HG02973 (cell line): Measurements from ENCODE around the gene KRTAP9-6.
"Not testable (repeated sequence)": the region's sequence is repeated elsewhere in the genome, so short reads cannot be mapped to it uniquely, and the experiment has no call there.

ENCODE experiments used
- ATAC-seq: cut with Tn5 transposase; IDR thresholded peaks from one replicate; pipeline ENCODE4 v1.9.1; 2021; ENCODE audit warnings: moderate library complexity; ENCODE audit not compliant: unreplicated experiment

The KRTAP9-6 gene

DNA sequence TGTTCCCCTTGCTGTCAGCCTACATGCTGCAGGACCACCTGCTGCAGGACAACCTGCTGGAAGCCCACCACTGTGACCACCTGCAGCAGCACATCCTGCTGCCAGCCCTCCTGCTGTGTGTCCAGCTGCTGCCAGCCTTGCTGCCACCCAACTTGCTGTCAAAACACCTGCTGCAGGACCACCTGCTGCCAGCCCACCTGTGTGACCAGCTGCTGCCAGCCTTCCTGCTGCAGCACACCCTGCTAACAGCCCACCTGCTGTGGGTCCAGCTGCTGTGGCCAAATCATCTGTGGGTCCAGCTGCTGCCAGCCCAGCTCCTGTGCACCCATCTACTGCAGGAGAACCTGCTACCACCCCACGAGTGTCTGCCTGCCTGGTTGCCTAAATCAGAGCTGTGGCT lies 6.1 kb downstream of the KRTAP9-6 start:
- not testable (repeated sequence) for ATAC-seq

DNA sequence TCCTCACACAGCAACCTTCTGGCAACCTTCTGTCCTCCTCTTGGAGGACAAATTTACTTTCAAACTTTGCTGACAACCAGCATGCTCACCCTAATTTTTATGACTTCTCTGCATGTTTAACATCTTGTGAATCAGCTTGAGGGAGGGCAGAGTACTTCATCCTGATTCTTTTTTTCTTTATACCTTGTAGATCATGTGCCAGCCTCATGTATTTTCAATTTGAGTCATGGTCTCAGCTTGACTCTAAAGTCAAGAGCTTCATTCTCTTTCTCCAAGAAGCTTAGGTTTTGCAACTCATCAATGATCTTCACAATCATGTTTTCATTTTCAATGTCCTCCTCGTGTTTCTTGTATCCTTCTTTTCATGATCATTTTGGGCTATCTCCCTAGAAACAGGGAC lies 6.7 kb downstream of the KRTAP9-6 start:
- no peak for ATAC-seq

DNA sequence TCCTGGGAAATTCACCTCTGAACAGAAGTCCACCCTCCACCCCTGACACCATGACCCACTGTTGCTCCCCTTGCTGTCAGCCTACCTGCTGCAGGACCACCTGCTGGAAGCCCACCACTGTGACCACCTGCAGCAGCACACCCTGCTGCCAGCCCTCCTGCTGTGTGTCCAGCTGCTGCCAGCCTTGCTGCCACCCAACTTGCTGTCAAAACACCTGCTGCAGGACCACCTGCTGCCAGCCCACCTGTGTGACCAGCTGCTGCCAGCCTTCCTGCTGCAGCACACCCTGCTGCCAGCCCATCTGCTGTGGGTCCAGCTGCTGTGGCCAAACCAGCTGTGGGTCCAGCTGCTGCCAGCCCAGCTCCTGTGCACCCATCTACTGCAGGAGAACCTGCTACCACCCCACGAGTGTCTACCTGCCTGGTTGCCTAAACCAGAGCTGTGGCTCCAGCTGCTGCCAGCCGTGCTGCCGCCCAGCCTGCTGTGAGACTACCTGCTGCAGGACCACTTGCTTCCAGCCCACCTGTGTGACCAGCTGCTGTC lies 10.5 kb downstream of the KRTAP9-6 start, which contains the start of gene KRTAP9-7:
KRTAP9-7 (plus strand) TSS at position 51 of the 543 bp plus-strand sequence; CDS start at position 51, 0 bp downstream.
- ATAC-seq: not testable (repeated sequence)

DNA sequence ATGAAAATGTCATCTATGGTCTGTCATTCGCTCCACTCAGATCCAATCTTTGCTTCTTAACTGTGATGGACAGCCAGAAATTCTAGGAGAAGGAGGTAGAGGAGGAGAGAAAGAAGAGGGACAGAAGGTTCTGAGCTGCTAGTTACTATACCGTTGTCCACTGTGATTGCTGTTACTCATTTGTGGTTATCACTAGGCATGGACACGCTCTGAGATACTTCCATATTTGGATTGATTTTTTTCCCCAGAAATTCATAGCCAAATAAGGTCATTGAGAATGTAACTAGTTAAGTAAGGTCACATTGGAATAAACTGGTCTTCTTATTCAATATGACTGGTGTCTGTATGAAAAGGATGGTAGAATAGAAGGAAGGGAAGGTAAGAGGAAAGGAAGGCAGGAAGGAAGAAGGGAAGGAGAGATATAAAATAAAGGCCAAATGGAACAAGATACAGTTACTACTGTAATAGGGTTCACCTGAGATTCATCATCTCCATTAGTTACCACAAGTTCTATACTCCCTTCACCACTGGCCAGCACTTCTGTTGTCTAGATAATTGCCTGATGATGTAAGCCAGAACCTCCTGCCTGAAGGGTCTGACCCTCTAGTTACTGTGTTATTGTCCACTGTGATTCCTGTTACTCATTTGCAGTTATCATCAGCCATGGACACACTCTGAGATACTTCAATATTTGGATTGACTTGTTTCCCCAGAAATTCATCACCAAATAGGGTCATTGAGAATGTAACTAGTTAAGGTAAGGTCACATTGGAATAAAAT lies 13.2 kb downstream of the KRTAP9-6 start:
- no peak for ATAC-seq

DNA sequence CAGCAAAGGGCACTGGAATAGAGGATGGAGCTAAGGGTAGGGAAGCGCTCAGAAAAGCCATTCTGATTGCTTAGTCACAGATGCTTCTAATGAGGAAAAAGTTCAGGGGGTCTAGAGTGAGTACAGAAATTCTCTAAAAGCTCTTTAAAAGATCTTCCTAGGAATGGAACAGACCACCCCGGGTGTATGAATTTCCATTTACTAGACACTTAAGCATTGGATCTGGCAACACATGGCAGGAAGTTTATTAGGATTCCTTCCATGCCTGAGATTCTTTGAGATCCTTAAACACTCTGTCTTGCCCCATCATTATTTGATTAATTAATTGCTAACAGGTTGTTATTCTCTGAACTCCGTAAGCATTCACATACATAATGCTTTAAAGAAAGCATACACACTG lies 18.9 kb downstream of the KRTAP9-6 start:
- no peak for ATAC-seq

DNA sequence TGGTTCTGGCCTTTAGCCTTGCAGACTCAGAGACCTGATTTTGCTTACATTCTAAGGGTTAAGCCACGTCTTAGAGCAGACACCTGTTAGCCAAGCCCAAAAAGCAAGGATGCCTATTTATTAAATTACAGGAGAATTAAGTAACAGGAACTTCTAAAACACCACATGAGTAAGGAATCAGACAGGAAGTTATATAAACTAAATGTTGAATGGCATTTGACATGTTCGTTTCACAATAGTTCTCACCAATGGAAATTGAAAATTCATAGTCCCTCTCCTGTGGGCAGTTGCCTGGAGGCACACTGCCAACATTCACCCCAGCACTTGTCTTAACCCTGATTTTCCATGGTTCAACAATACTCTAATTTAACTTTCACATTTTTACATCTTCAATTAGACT lies 19.4 kb downstream of the KRTAP9-6 start:
- ATAC-seq: no peak

DNA sequence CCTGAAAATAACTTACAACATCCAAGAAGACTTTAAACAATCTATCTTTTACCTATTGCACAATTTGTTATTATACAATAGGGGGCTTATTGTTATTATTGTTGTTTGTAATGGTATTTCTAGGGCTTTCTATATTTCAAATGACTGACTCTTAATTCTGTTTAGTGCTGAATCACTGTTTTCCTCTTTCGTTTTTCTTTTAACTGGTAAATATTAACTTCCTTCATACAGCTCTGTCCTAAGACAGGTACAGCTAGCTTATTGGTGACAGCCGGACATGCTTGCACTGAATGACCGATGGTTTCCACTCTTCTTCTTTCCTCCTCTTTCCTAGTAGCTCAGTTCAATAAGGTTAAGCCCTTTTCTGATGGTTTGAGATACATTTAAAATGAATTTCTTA lies 21.9 kb downstream of the KRTAP9-6 start:
- ATAC-seq: no peak

DNA sequence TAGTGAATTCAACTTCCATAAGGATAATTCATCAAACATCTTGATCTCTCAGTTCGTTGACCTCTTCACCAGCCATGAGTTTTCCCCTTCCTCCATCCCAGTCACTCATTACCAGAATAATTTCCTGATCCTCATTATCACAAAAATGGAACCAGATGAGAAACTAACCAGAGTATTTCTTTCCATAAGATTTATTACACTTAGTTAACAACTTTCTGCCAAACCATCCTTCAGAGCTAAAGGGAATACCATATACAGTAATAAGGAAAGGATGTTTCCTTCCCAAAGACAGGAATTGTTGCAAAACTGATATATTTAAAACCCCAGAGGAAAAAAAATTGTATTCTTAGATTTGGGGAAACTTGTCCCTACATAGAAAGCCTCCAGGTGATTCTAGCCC lies 28.8 kb downstream of the KRTAP9-6 start:
- no peak for ATAC-seq

DNA sequence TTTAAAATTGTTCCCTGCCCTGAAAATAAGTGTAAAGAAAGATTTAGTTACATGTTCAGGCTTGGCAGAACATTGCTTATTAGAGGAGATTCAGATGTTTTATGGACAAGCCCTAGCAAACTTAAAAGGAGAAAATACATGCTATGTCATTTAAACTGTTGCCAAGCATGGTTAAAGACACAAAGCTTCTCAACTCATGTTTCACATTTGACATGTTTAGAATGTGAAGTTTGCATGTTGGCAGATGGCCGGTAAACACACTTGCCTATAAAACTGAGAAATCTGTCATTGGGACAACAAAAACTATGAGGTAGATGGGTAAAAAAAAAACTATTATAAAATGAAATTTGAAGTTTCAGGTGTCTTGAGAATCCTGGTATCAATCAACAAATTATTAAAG lies 31.7 kb downstream of the KRTAP9-6 start:
- ATAC-seq: no peak

DNA sequence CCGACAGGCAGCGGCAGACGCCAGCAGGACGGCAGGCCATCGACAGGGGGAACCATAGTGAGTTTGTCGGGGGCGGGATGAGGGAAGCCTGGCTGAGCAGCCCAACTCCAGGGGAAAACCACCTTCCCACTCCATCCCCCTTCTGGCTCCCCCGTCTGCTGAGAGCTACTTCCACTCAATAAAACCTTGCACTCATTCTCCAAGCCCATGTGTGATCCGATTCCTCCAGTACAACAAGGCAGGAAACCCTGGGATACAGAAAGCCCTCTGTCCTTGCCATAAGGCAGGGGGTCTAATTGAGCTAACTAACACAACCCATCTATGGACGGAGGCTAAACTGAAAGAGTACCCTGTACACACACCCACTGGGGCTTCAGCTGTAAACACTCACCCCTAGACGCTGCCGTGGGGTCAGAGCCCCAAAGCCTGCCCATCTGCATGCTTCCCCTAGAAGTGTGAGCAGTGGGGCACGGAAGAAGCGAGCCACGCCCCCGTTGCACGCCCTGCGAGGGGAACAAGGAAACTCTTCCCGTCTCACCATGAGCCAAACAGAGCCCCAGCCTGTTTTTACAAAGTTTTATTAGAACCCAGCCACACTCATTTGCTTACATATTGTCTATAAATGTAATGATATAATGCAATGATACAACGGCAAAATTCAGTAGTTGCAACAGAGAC lies 33.4 kb downstream of the KRTAP9-6 start:
- ATAC-seq: no peak

DNA sequence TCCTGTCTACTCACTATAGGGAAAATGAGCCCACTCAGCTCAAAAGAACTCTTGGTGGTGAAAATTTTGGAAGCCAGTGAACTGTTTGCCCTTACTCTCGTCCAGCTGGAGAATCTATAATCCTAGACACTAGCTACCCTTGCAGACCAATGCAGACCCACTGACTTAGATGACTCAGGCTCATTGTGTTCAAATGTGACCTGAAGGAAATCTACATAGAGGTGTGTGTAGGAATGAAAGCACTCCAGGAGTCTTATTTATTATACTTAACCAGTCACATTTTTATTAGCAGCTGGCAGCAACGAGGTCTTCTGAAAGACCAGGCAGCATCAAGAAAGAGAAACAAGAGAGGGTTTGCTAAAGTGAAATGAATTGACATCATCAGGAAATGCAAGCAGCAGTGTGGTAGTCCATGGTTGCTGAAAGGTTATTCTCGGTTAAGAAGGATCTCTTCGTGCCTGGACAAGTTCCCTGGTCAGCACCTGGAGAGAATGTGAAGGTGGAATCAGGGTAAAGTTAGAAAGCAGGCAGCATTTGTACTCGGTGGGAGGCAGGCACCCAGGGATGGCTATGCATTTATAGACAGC lies 36.1 kb downstream of the KRTAP9-6 start:
- no peak for ATAC-seq

DNA sequence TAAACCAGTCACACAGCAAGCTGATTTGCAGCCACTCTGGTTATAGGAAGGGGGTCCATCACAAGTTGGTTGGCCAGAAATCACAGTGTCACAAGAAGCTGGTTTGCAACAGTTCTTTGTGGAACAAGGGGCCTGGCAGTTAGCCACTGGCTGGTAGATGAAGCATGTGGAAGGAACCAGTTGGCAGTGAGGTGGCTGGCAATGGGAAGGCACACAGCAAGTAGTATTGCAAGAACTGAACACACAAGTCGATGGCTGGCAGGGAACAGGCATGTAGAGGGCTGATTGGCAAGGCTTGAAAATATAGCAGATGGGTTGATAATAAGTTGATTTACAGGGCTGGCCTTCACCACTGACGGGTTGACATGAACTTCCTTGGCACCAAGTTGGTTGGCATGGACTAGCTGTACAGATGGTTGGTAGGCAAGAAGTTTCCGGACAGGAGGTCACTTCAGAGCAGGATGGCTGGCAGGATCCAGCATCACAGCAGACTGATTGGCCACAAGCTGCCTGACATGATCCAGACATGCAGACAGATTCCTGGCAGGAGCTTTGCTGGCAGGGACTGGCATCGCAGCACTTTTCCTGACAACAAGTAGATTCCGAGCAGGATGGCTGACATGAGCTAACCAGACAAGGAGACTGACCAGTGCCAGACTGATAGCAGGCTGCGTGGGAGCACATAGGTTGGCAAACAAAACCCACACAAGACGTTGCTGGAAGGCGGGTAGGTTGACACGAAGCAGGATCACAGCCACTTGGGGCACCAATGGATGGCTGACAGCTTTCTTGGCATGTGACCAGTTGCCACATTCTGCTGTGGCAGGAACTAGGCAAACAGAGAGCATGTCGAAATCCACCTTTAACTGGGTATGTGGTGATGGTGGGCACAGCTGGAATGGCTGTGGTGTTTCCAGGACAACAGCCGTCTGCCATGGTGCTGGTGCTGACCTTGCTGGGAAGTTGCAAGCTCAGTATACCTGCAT lies 37.0 kb downstream of the KRTAP9-6 start, which contains the start of gene KRTAP29-1:
KRTAP29-1 (minus strand) TSS at position 936 of the 986 bp plus-strand sequence; CDS start at position 936, 0 bp downstream.
- no peak for ATAC-seq

DNA sequence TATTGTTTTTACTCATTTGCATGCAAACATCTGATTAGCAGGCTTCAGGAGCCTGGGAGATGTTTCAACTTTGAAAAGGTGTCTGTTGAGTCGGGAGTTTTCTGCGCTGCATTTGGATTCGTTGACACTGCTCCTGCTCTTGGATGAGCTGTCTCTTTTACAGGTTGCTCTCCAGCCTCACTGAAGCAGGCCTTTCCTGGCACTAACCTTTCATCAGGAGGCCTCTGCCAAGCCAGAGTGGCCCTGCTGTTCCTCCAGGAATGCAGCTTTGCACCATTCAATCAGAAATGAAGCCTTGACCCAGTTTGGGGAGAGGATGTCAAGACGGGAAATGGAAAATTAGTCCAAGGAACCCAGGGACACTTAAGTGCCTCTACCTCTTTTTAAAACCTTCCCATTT lies 37.8 kb downstream of the KRTAP9-6 start:
- no peak for ATAC-seq

DNA sequence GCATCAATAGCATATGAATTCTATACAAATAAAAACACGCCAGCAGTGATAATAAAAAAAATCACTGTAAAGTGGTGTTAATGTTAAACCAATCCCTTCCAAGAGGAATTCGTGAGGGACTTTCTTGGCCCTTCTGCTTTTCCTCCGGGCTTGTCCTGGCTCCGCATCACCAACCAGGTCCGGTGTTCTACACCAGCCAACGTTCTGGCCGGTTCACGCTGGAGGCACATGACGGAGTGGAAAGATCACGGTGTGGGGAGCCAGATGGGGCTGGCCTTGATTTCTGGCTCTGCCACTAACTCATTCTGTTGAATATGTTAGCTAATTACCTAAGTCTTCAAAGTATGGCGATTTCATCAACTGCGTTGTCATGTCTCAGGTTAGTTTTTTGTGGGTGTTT lies 38.9 kb downstream of the KRTAP9-6 start:
- ATAC-seq: no peak

DNA sequence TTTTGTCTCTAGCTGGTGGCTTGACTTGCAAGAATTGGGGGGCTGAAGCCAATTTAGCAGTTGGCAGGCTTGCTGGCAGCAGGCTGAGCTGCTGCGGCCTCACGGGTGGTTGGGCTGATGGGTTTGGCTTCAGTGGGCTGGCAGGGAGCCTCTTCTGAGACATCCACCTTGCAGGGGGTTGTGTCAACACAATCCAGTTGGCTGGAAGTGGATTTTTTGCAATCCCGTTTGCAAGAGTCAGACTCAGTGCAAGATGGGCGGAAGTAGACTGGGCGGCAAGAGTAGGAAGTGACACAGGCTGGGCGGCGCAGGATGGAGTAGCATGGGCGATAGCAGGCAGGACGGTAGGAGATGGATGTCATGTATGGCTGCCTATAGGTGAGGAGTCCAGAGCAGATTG lies 42.5 kb downstream of the KRTAP9-6 start:
- ATAC-seq: no peak

DNA sequence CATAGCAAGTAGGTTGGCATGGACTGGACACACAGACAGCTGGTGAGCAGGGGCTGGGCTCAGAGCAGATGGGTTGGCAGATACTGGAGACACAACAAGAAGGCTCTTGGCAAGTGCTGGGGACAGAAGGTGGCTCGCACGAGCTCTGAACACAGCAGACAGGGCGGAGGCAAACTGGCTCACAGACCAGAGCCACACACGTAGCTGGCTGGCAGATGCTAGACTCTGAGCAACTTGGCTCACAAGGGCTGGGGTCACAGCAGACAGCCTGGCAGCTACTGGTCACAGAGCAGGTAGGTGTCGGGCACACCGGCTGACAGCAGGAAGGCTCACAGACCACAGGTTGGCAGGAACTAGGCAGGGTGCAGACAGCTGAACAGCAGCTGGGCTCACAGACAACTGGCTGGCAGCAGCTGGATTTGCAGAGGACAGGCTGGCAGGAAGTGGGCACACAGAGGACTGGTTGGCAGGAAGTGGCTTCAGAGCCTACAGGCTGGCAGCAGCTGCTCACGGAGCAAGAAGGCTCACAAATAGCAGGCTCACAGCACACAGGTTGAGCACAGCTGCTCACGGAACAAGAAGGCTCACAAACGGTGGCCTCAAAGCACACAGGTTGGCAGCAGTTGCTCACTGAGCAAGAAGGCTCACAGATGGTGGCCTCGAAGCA lies 43.2 kb downstream of the KRTAP9-6 start:
- ATAC-seq: no peak

DNA sequence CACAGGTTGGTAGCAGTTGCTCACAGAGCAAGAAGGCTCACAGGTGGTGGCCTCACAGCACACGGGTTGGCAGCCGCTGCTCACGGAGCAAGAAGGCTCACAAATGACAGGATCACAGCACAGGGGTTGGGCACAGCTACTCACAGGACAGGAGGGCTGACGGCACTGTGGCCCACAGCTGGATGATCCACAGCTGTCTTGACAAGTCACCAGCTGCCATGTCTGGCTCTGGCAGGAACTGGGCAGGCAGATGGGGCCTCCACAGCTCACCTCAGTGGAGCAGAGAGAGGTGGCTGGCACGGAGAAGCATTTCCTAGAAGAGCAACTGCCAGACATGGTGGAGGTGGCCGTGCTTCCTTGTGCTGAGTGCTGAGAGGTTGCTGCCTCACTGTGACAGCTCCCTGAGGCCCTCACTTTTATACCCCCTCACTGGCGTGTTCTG lies 43.8 kb downstream of the KRTAP9-6 start, which contains the start of gene KRTAP16-1:
KRTAP16-1 (minus strand) TSS at position 392 of the 442 bp plus-strand sequence; CDS start at position 336, 56 bp downstream.
- no peak for ATAC-seq

DNA sequence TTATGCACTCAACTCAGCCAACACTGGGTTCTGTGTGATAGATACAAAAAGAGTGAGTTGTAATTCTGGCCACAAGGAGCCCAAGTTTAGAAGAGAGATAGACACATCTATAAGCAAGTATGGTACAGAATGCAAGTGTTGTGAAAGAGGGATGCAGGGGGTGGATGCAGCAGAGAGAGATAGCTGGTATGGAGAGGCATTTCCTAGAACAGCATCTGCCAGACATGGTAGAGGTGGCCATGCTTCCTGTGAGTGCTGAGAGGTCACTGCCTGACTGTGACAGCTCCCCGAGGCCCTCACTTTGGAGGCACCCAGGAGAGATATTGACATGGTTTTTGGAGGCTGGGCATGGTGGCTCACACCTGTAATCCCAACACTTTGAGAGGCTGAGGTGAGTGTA lies 45.9 kb downstream of the KRTAP9-6 start:
- ATAC-seq: no peak

DNA sequence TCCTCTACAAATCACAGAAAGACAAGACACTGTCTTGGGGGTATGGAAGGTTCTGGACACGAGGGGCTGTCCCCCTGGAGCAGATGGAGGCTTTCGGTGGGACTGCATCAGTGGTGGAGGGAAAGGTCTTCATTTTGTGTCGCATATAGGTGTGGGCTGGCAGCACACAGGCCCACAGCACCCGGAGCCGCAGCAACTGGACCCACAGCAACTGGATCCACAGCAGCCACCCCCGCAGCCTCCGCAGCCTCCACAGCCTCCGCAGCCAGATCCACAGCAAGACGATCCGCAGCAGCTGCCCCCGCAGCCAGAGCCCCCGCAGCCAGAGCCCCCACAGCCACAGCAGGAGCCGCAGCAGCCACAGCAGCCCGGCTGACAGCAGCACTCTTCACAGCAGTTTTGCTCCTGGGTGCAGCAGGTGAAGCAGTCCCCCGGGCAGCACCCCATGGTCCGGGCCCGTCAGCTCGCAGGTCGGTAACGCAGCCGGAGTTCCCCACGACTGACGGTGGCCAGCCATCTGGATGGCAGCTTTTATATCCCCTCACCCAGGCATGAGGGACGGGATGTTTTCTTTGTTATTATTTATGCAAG lies 50.1 kb downstream of the KRTAP9-6 start, which contains the start of gene KRTAP17-1:
KRTAP17-1 (minus strand) TSS at position 507 of the 591 bp plus-strand sequence; CDS start at position 447, 60 bp downstream.
- ATAC-seq: no peak
